Measurements from ENCODE around the gene SAMM50.

DNA sequence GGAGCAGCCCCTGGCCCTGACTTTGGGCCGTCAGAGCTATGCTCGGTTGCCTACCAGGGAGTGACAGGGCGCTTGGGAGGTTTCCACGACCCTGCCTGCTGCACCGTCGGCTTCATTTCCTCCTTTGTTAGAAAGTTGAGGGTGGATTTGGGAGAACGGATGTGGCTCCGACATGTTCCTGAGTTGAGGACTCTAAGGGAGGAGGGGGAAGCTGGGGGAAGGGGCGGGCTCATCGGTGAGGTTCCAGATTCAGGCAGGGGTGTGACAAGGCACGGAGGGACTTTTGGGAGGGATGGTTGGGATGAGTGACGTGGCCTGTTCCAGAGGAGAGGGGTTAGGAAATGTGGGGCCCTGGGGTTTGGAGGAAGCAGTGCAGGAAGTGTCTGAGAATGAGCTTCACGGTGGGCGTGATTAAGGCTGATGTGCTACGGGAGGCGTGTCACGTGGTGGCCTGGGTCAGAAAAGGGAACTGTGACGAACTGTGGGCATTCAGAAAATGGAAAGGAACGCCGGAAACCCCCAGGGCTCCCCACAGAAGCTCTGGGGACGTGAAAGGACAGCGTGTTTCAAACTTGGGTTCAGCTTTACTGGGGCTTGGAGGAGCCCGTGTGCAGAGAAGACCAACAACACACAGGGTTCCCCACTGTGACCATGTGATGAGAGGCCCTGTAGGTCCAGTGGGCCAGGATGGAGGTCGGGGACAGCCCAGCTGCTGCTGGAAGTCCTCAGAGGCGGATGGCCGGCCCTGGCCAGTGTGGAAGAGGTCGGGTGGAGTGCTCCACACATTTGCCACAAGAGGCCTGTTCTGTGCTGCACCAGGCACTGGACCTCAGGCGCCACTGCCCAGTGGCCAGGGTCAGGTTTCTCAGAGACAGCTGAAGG is 71.6 kb downstream of the SAMM50 start:
- TF ChIP-seq POLR2A (IDR thresholded peaks at IDR 0.05), result peak; percentile 49 to 74
- TF ChIP-seq, protein P1, sequence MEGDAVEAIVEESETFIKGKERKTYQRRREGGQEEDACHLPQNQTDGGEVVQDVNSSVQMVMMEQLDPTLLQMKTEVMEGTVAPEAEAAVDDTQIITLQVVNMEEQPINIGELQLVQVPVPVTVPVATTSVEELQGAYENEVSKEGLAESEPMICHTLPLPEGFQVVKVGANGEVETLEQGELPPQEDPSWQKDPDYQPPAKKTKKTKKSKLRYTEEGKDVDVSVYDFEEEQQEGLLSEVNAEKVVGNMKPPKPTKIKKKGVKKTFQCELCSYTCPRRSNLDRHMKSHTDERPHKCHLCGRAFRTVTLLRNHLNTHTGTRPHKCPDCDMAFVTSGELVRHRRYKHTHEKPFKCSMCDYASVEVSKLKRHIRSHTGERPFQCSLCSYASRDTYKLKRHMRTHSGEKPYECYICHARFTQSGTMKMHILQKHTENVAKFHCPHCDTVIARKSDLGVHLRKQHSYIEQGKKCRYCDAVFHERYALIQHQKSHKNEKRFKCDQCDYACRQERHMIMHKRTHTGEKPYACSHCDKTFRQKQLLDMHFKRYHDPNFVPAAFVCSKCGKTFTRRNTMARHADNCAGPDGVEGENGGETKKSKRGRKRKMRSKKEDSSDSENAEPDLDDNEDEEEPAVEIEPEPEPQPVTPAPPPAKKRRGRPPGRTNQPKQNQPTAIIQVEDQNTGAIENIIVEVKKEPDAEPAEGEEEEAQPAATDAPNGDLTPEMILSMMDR (IDR thresholded peaks at IDR 0.05 in 4 of 5, conservative IDR thresholded peaks at IDR 0.05 in 1 of 5), result no peak

All from gastrocnemius medialis (tissue), 4 donors.